GM23338 (cell line): ENCODE measurements around the gene CCBE1. TPM values are rescaled to one million over a fixed set of nuclear protein-coding genes. Genes with fewer than 3 reads are reported as not detected.
"Not testable (repeated sequence)": the region's sequence is repeated elsewhere in the genome, so short reads cannot be mapped to it uniquely, and the experiment has no call there.

Experiments used
- ATAC-seq: fragments of 200-7000 bp; cut with Tn5 transposase; 3 replicates; pipeline ENCODE4 v1.9.1; 2020
- DNase-seq: peaks from one replicate; pipeline ENCODE4 v3.0.0-alpha.2; 2015; ENCODE audit warnings: low spot score
- H2AFZ ChIP-seq: fragments of 200-600 bp; sonication (generic); 2 replicates; pipeline ENCODE4 v1.8.0; 2016; ENCODE audit warnings: antibody characterized with exemption, mild to moderate bottlenecking, moderate library complexity
- H3F3A ChIP-seq: fragments of 200-600 bp; sonication (generic); replicated peaks from 2 replicates; pipeline ENCODE4 v1.8.0; 2017; ENCODE audit warnings: antibody characterized with exemption, mixed run types, low read depth
- H3K27ac ChIP-seq: fragments of 200-600 bp; sonication (generic); 2 replicates; pipeline ENCODE4 v1.6.1; 2016; ENCODE audit warnings: low read depth
- H3K27me3 ChIP-seq: fragments of 200-600 bp; sonication (generic); 2 replicates; pipeline ENCODE4 v1.8.0; 2016; ENCODE audit warnings: mild to moderate bottlenecking, mixed run types, moderate library complexity; ENCODE audit not compliant: insufficient read depth
- H3K36me3 ChIP-seq: fragments of 200-600 bp; sonication (generic); 2 replicates; pipeline ENCODE4 v1.8.0; 2016; ENCODE audit warnings: mild to moderate bottlenecking; ENCODE audit not compliant: insufficient read depth
- H3K4me1 ChIP-seq: fragments of 200-600 bp; sonication (generic); 2 replicates; pipeline ENCODE4 v1.8.0; 2016; ENCODE audit warnings: mild to moderate bottlenecking, moderate library complexity; ENCODE audit not compliant: insufficient read depth
- H3K4me2 ChIP-seq: fragments of 200-600 bp; sonication (generic); 2 replicates; pipeline ENCODE4 v1.7.1; 2017; ENCODE audit warnings: mixed run types
- H3K4me3 ChIP-seq: fragments of 200-600 bp; sonication (generic); 2 replicates; pipeline ENCODE4 v1.6.1; 2016; ENCODE audit warnings: mixed run types
- H3K79me2 ChIP-seq: fragments of 200-600 bp; sonication (generic); replicated peaks from 2 replicates; pipeline ENCODE4 v1.8.0; 2017; ENCODE audit warnings: mild to moderate bottlenecking; ENCODE audit not compliant: insufficient read depth
- H3K9me2 ChIP-seq: fragments of 200-600 bp; sonication (generic); 2 replicates; pipeline ENCODE4 v1.8.0; 2017; ENCODE audit not compliant: insufficient read depth
- H4K20me1 ChIP-seq: fragments of 200-600 bp; sonication (generic); replicated peaks from 2 replicates; pipeline ENCODE4 v1.8.0; 2017; ENCODE audit warnings: mild to moderate bottlenecking; ENCODE audit not compliant: insufficient read depth
- H3K27ac Mint-ChIP-seq: 2 replicates; pipeline ENCODE4 v1.8.0; 2020; ENCODE audit warnings: inconsistent platforms, mild to moderate bottlenecking, moderate library complexity, mixed read lengths
- H3K27me3 Mint-ChIP-seq: 3 replicates; pipeline ENCODE4 v1.8.0; 2022; ENCODE audit warnings: low read depth, mild to moderate bottlenecking, moderate library complexity, mixed read lengths, inconsistent platforms; ENCODE audit not compliant: insufficient read depth, poor library complexity
- H3K36me3 Mint-ChIP-seq: 3 replicates; pipeline ENCODE4 v1.8.0; 2021; ENCODE audit warnings: low read depth, mild to moderate bottlenecking, inconsistent platforms, moderate library complexity, mixed read lengths
- H3K4me1 Mint-ChIP-seq: 3 replicates; pipeline ENCODE4 v1.8.0; 2020; ENCODE audit warnings: mild to moderate bottlenecking, inconsistent platforms, mixed read lengths
- H3K4me3 Mint-ChIP-seq: 3 replicates; pipeline ENCODE4 v1.8.0; 2021; ENCODE audit warnings: moderate library complexity, mild to moderate bottlenecking, inconsistent platforms, mixed read lengths
- H3K9me3 Mint-ChIP-seq: 3 replicates; pipeline ENCODE4 v1.8.0; 2020; ENCODE audit warnings: moderate library complexity, mild to moderate bottlenecking, inconsistent platforms, mixed read lengths
- CREB1 ChIP-seq: fragments of 250-450 bp; sonication (Bioruptor Pico); IDR thresholded peaks from 2 replicates; pipeline ENCODE4 v1.5.0; 2020; ENCODE audit warnings: low read depth, mild to moderate bottlenecking, moderate library complexity
- EZH2phosphoT487 ChIP-seq: fragments of 200-600 bp; sonication (generic); IDR thresholded peaks from one replicate; pipeline ENCODE4 v1.8.1; 2018; ENCODE audit warnings: antibody characterized with exemption; ENCODE audit not compliant: unreplicated experiment
- JUNB ChIP-seq: IDR thresholded peaks from one replicate; pipeline ENCODE4 v1.6.1; 2016; ENCODE audit warnings: antibody characterized with exemption; ENCODE audit not compliant: unreplicated experiment
- NANOG ChIP-seq: IDR thresholded peaks from 2 replicates; pipeline ENCODE4 v1.6.1; 2016; ENCODE audit warnings: antibody characterized with exemption, borderline replicate concordance
- POLR2AphosphoS5 ChIP-seq: IDR thresholded peaks from 2 replicates; pipeline ENCODE4 v1.6.1; 2016; ENCODE audit warnings: antibody characterized with exemption, low read depth
- STAT1 ChIP-seq: IDR thresholded peaks from one replicate; pipeline ENCODE4 v1.6.1; 2016; ENCODE audit warnings: antibody characterized with exemption; ENCODE audit not compliant: unreplicated experiment
- ZNF114 ChIP-seq: fragments of 250-450 bp; sonication (Bioruptor Pico); IDR thresholded peaks from 2 replicates; pipeline ENCODE4 v1.5.0; 2020; ENCODE audit warnings: mild to moderate bottlenecking, moderate library complexity
- polyA plus RNA-seq: library from polyadenylated mRNA; unstranded; fragments of >200 nt; fragmentation: Nextera tagmentation; extraction: Ambion mirVana; gene quantifications from 2 replicates; pipeline ENCODE4 v1.2.1, GENCODE V29; 2016
- total RNA-seq: library from RNA; depleted of rRNA; stranded (reverse); fragments of >200 nt; shearing (Covaris generic); gene quantifications from 2 replicates; pipeline ENCODE4 v1.2.3, GENCODE V29; 2014
- TF ChIP-seq, protein P1 (sequence below): IDR thresholded peaks from one replicate; pipeline ENCODE4 v1.6.1; 2018; ENCODE audit warnings: antibody characterized with exemption; ENCODE audit not compliant: unreplicated experiment

Gene CCBE1
- total and polyA plus RNA-seq, 2 experiments from 2014 or later: 2.1 to 2.6 TPM

DNA sequence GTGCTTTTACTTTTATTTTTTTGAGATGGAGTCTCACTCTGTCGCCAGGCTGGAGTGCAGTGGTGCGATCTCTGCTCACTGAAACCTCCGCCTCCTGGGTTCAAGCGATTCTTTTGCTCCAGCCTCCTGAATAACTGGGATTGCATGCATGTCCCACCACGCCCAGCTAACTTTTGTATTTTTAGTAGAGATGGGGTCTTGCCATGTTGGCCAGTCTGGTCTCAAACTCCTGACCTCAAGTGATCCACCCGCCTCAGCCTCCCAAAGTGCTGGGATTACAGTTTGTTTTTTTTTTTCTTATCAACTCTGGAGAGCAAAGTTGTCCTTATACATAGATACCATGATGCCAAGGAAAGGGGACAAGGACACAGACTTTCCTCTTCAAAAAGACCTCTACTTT, 181.3 kb downstream of the CCBE1 start:
- not testable (repeated sequence) for H3K9me3 Mint-ChIP-seq, H3K4me2 ChIP-seq, H2AFZ ChIP-seq, H3K27me3 Mint-ChIP-seq, H3K79me2 ChIP-seq, H3K36me3 ChIP-seq, H3K27ac Mint-ChIP-seq, H3K4me1 ChIP-seq, H3K4me3 ChIP-seq, H3K36me3 Mint-ChIP-seq, H3K27ac ChIP-seq, H3K4me3 Mint-ChIP-seq, H3K27me3 ChIP-seq, ATAC-seq, H3F3A ChIP-seq, H3K4me1 Mint-ChIP-seq, H4K20me1 ChIP-seq, DNase-seq, H3K9me2 ChIP-seq

DNA sequence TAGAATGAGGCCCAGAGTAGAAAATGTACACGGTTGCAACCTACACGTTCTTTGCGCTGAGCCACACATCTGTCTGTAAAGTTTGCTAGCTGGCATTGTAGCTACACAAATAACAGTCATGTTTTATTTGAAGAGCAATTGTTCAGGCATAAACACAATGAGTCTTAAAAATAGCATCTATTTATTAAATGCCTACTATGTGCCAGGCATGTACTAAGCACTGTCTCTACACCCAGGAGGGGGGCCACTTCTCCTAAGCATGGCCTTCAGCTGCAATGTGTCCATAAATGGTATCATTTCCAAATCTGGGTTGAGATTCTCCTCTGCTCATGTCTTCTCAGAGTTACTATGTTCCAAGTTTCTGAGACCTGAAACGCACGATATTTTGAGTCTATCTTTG, 182.1 kb downstream of the CCBE1 start:
- H3K27ac Mint-ChIP-seq: no peak overlapping the region
- ATAC-seq: no peak

DNA sequence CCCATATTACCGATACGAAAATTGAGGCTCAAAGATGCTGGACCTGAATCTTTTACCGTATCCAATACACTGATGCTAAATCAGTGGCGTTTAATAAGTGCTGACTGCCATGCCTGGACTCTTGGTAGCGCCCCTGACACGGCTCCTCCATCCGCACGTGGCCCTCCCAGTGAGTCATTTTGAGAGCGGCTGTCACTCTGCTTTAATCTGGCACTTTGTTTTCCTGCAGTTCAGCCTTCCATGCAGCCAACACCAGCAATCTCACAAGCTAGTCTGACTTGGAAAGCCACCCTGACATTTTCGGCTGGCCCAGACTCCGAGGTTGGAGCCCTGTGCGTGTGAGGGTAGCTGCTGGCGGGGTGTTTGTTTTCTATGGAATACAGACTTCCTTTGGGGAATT, 183.0 kb downstream of the CCBE1 start:
- H3K4me1 Mint-ChIP-seq: peaks cover 9% of the 10 kb centered on the region; the same call in 2 of the 3 replicates
- no peaks in the 10 kb centered on the region for H3K36me3 Mint-ChIP-seq
- H3F3A ChIP-seq: no peaks in the 10 kb centered on the region
- no peaks in the 10 kb centered on the region; the same call in 1 of the 2 replicates for H4K20me1 ChIP-seq
- TF ChIP-seq, protein P1, sequence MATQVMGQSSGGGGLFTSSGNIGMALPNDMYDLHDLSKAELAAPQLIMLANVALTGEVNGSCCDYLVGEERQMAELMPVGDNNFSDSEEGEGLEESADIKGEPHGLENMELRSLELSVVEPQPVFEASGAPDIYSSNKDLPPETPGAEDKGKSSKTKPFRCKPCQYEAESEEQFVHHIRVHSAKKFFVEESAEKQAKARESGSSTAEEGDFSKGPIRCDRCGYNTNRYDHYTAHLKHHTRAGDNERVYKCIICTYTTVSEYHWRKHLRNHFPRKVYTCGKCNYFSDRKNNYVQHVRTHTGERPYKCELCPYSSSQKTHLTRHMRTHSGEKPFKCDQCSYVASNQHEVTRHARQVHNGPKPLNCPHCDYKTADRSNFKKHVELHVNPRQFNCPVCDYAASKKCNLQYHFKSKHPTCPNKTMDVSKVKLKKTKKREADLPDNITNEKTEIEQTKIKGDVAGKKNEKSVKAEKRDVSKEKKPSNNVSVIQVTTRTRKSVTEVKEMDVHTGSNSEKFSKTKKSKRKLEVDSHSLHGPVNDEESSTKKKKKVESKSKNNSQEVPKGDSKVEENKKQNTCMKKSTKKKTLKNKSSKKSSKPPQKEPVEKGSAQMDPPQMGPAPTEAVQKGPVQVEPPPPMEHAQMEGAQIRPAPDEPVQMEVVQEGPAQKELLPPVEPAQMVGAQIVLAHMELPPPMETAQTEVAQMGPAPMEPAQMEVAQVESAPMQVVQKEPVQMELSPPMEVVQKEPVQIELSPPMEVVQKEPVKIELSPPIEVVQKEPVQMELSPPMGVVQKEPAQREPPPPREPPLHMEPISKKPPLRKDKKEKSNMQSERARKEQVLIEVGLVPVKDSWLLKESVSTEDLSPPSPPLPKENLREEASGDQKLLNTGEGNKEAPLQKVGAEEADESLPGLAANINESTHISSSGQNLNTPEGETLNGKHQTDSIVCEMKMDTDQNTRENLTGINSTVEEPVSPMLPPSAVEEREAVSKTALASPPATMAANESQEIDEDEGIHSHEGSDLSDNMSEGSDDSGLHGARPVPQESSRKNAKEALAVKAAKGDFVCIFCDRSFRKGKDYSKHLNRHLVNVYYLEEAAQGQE: no peak
- TF ChIP-seq EZH2phosphoT487: no peak
- no peak for TF ChIP-seq ZNF114 (CRISPR knock-in tag)
- no peak for TF ChIP-seq CREB1 (CRISPR knock-in tag)
- TF ChIP-seq POLR2AphosphoS5: no peak
- TF ChIP-seq NANOG: no peak
- H3K4me3 Mint-ChIP-seq: no peak overlapping the region
- H3K27ac Mint-ChIP-seq: no peak overlapping the region
- H3K27me3 ChIP-seq: no peaks in the 10 kb centered on the region
- no peak for ATAC-seq
- DNase-seq: no peak
- H3K4me3 ChIP-seq: no peak overlapping the region
- H2AFZ ChIP-seq: no peak overlapping the region
- H3K27me3 Mint-ChIP-seq: peaks cover 5% of the 10 kb centered on the region
- H3K4me1 ChIP-seq: no peaks in the 10 kb centered on the region
- H3K9me3 Mint-ChIP-seq: no peaks in the 10 kb centered on the region
- no peak overlapping the region for H3K4me2 ChIP-seq
- H3K27ac ChIP-seq: no peak overlapping the region
- H3K36me3 ChIP-seq: no peaks in the 10 kb centered on the region
- H3K79me2 ChIP-seq: no peaks in the 10 kb centered on the region
- H3K9me2 ChIP-seq: no peaks in the 10 kb centered on the region; the same call in 1 of the 2 replicates

More for the DNA sequence above, 182.1 kb downstream of the CCBE1 start:
- Histone ChIP-seq H3K79me2 (no peaks in the 10 kb centered on the region), H3K4me1 (no peaks in the 10 kb centered on the region), H3K36me3 (no peaks in the 10 kb centered on the region), H3K4me3 (no peak overlapping the region), H4K20me1 (no peaks in the 10 kb centered on the region; the same call in 1 of the 2 replicates), H3K9me2 (no peaks in the 10 kb centered on the region; the same call in 1 of the 2 replicates), H2AFZ (no peak overlapping the region), H3K4me2 (no peak overlapping the region), H3K27me3 (no peaks in the 10 kb centered on the region), H3K27ac (no peak overlapping the region), H3F3A (no peaks in the 10 kb centered on the region)
- no peaks in the 10 kb centered on the region for H3K9me3 Mint-ChIP-seq
- no peaks in the 10 kb centered on the region for H3K36me3 Mint-ChIP-seq
- TF ChIP-seq JUNB (no peak), CREB1 (CRISPR knock-in tag) (no peak), STAT1 (no peak), ZNF114 (CRISPR knock-in tag) (no peak)
- TF ChIP-seq, protein P1: no peak
- peaks cover 9% of the 10 kb centered on the region; the same call in 2 of the 3 replicates for H3K4me1 Mint-ChIP-seq
- DNase-seq: no peak
- peaks cover 5% of the 10 kb centered on the region for H3K27me3 Mint-ChIP-seq
- no peak overlapping the region for H3K4me3 Mint-ChIP-seq
